Stomach (tissue), 4 donors: ENCODE data around the gene RBX1.
"Not testable (repeated sequence)": the region's sequence is repeated elsewhere in the genome, so short reads cannot be mapped to it uniquely, and the experiment has no call there.

Experiments used
- CTCF ChIP-seq, 7 experiments: fragments of 450-650 bp in 4 of 7; fragments of 200-600 bp in 3 of 7; sonication (generic) in 3 of 7; IDR thresholded peaks; one replicate each; pipeline ENCODE4 v1.5.1; 2016 to 2019; ENCODE audit warnings: antibody characterized with exemption in 7 of 7, control low read depth in 2 of 7, mild to moderate bottlenecking in 1 of 7
- EP300 ChIP-seq: sonication (generic); formaldehyde crosslinking; IDR thresholded peaks from one replicate; pipeline ENCODE4 v1.6.1; 2017; ENCODE audit warnings: antibody characterized with exemption
- POLR2AphosphoS5 ChIP-seq, 3 donors: sonication (generic); formaldehyde crosslinking; IDR thresholded peaks; one replicate each; pipeline ENCODE4 v1.6.1; 2016; ENCODE audit warnings: antibody characterized with exemption in 3 of 3

- not testable (repeated sequence) for TF ChIP-seq CTCF (IDR thresholded peaks at IDR 0.05); POLR2AphosphoS5 (IDR thresholded peaks at IDR 0.05); EP300
Measured at GRCh38 chr22:40912987-40913386, 38.2 kb upstream of the RBX1 start.
